Posterior cingulate gyrus (tissue), 11 donors: ENCODE data around the gene MCCC1.
A peak's percentile ranks its signal among the peaks of the same experiment; 100 is the strongest.
"Not testable (repeated sequence)": the region's sequence is repeated elsewhere in the genome, so short reads cannot be mapped to it uniquely, and the experiment has no call there.

Experiments used
- DNase-seq, 10 donors: peaks; one replicate each; pipeline versions ENCODE4 v3.0.0 to v3.0.0-alpha.2; 2020 to 2021; ENCODE audit warnings: mixed read lengths in 3 of 10
- intact Hi-C: fragments of 100-400 bp; cut with DNase I; formaldehyde crosslinking; loops from one replicate; pipeline ENCODE4 v1.15.1; 2023

MCCC1 gene

DNA sequence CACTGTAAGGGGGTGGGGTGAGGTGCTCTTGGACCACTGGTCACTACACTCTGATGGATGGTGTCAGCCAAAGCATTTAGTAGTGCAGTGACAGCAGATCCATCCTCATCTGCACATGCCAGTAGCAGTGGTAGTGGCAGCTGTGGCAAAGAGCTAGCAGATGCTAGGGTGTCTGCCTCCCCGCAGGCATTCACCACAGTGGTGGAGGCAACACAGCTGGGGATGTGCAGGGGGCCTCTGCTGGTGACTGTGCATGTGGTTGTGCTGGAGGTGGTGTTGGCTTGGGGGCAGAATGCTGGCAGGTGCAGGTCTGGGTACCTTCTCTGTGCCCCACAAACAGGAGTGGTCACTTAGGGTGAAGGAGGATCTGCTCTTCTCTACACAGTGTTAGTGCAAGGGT, 99.5 kb downstream of the MCCC1 start:
- DNase-seq = no peak
- intact Hi-C loops = no loop called here

DNA sequence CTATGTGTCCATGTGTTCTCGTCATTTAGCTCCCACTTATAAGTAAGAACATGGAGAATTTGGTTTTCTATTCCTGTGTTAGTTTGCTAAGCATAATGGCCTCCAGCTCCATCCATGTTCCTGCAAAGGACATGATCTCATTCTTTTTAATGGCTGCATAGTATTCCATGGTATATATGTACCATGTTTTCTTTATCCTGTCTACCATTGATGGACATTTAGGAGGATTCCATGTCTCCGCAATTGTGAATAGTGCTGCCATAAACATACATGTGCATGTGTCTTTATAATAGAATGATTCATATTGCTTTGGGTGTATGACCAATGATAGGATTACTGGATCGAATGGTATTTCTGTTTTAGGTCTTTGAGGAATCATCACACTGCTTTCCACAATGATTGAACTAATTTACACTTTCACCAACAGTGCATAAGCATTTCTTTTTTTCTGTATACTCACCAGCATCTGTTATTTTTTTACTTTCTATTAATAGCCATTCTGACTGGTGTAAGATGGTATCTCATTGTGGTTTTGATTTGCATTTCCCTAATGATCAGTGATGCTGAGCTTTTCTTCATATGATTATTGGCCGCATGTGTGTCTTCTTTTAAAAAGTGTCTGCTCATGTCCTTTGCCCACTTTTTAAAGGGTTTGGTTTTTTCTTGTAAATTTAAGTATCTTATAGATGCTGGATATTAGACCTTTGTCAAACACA, 105.7 kb downstream of the MCCC1 start:
- intact Hi-C loops, DNase-seq: not testable (repeated sequence)

DNA sequence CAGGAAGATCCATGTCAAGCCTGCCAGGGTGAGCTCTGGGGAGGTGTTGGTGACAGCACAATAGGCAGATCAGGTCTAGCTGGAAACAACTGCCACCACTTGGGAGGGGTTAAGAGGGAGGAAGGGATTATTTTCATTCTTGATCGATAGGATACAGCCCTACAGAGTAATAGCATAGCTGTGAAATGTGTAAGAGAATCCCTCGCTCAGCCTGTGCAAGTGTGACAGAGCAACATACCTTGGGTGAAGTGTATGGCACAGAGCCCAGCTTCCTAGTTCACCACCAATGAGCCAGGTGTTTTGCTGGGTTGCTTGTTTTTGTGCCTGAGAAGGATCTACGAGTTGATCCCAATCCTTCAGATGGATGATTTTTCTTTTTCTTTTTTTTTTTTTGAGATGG, 109.7 kb downstream of the MCCC1 start:
- no peak for DNase-seq
- intact Hi-C loops = no loop called here

- no peak for DNase-seq
- intact Hi-C loops = no loop called here
Measured at GRCh38 chr3:182986021-182986420, 113.3 kb downstream of the MCCC1 start.

- DNase-seq = no peak
- intact Hi-C loops = loop anchor here (5.0 kb wide), 1 partner anchor 113 kb away; the partner anchor contains the start of gene MCCC1
Measured at GRCh38 chr3:182983876-182984275, 115.4 kb downstream of the MCCC1 start.

DNA sequence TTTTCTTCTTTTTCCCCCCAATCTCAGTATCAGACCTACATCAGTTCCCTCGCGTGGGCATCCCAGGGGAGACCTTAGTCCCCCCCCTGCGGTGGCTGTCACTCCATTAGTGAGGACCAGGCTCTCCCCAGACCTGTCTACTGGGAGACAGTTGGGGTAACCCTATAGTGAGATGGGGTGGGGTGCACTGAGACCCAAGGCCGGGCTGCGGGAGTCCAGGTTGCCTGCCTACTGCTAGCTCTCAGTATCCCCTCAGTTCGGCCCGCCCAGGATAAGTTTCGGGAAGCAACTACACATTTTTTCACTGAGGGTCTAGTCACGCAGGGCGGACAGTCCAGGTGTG, 118.3 kb downstream of the MCCC1 start:
- DNase-seq = peak in 1 of 10 donors; percentile 86
- intact Hi-C loops = loop anchor here (2.0 to 5.0 kb wide), 2 partner anchors 116 to 188 kb away; partner anchors contain the start of genes ATP11B and MCCC1

GRCh38 chr3:182980204-182981037, 118.9 kb downstream of the MCCC1 start, which contains the start of gene DCUN1D1:
Gene DCUN1D1, minus strand, starts transcription at chr3:182980538. Its CDS starts 49 bp downstream, at chr3:182980489.
- intact Hi-C loops = loop anchor here (2.0 to 5.0 kb wide), 2 partner anchors 117 to 188 kb away; partner anchors contain the start of genes ATP11B and MCCC1

GRCh38 chr3:182979674-182980191, 119.6 kb downstream of the MCCC1 start:
- intact Hi-C loops = loop anchor here (2.0 to 5.0 kb wide), 2 partner anchors 118 to 187 kb away; partner anchors contain the start of genes ATP11B and MCCC1
- DNase-seq = peak in 6 of 10 donors; percentile 17 to 76 (median 28)

More at GRCh38 chr3:182980204-182981037, 118.9 kb downstream of the MCCC1 start, which contains the start of gene DCUN1D1:
- peak; percentile 81 to 98 (median 90) for DNase-seq

- intact Hi-C loops = no loop called here
Measured at GRCh38 chr3:182979103-182979673, 120.1 kb downstream of the MCCC1 start.

DNA sequence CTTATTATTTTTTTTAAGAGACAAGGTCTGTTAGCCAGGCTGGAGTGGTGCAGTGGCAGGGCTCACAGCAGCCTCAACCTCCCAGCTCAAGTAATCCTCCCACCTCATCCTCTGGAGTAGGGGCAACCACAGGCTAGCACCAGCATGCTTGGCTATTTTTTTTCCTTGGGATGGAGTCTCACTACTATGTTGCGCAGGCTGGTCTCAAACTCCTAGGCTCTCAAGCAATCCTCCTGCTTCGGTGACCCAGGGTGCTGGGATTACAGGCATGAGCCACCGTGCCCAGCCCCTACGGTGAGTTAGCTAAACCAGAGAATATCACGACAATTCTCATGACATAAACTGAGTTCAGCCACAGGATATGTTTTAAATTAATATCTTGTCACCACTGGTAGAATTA, 120.9 kb downstream of the MCCC1 start:
- DNase-seq = no peak
- intact Hi-C loops = no loop called here

More at GRCh38 chr3:182979103-182979673, 120.1 kb downstream of the MCCC1 start:
- DNase-seq = no peak

DNA sequence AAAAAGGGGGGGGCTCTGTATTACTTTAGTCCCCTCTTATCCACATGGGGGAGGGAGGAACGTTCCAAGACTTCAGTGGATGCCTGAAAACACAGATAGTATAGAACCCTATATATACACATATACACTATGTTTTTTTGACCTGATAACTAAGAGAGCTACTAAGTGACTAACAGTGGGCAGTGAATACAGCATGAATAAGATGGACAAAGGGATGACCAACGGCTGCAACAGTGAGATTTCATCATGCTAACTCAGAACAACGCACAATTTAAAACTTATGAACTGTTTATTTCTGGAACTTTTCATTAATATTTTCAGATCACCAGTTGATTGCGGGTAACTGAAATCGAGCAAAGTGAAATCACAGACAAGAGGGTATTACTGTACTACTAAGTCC, 126.2 kb downstream of the MCCC1 start:
- intact Hi-C loops = no loop called here
- no peak for DNase-seq

DNA sequence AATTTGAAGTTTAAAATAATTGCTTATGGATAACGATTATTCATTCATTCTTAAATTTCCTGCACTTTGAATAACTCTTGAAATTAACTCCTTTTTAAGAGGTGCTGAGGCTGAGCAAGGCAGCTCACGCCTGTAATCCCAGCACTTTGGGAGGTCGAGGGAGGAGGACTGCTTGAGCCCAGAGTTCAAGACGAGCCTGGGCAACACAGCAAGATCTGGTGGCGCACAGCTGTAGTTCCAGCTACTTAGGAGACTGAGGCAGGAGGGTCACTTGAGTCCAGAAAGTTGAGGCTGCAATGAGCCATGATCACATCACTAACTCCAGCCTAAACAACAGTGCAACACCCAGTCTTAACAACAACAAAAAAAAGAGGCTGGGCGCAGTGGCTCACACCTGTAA, 126.9 kb downstream of the MCCC1 start:
- intact Hi-C loops = no loop called here
- DNase-seq = no peak

GRCh38 chr3:182971637-182972036, 127.7 kb downstream of the MCCC1 start:
- intact Hi-C loops = no loop called here
- DNase-seq = no peak

DNA sequence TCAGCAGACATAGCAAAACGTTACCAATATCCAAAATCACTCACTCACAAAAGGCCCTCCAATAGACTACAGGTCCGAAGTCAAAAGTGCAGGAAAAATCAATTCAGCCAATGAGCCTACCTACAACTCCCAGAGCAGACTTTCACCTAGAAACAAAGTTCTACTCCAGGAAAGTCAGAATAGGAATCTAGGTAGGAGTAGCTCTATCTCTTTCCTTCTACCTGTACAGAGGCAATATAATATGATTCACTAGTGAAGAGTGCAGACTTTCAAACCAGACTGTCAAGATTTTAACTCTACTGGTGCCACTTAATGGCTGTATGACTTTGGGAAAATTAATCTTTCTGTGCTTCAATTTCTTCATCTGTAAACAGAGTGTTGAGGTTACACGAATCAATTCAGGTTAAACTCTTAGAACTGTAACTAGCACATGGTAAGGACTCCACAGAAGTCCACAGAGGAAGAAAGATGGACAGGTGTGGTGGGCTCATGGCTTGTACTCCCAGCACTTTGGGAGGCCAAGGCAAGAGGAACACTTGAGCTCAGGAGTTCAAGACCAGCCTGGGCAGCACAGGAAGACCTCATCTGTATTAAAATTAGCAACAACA, 128.4 kb downstream of the MCCC1 start:
- DNase-seq = no peak
- intact Hi-C loops = no loop called here

DNA sequence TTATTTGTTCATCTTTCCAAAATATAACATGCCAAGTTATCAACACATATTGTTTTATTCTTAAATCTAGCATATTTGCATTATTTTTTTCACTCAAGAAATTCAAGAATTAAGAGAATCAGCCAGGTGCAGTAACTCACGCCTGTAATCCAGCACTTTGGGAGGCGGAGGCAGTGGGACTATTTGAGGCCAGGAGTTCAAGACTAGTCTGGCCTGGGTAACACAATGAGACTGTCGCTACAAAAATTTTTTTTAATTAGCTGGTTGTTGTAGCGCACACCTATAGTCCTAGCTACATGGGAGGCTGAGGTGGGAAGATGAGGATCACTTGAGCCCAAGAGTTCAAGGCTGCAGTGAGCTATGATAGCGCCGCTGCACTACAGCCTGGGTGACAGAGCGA, 129.4 kb downstream of the MCCC1 start:
- no peak for DNase-seq
- intact Hi-C loops = no loop called here

DNA sequence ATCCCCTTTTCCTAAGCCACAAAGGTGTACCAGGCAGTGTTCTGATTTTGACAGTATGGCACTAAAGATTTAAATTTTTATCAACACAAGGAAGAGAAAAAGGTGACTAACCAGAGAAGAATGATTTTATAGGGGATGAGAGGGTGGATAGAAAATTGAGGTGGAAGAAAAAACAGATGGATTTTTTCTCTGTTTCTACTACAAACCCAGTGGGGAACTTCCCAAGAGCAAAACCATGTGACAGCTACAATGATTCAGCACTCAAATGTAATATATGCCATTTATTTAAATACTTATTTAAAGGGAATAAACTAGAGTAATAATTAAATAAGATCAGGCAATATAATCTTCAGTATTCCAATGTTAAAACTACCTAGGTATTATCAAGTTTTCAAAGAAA, 130.0 kb downstream of the MCCC1 start:
- no peak for DNase-seq
- intact Hi-C loops = no loop called here

DNA sequence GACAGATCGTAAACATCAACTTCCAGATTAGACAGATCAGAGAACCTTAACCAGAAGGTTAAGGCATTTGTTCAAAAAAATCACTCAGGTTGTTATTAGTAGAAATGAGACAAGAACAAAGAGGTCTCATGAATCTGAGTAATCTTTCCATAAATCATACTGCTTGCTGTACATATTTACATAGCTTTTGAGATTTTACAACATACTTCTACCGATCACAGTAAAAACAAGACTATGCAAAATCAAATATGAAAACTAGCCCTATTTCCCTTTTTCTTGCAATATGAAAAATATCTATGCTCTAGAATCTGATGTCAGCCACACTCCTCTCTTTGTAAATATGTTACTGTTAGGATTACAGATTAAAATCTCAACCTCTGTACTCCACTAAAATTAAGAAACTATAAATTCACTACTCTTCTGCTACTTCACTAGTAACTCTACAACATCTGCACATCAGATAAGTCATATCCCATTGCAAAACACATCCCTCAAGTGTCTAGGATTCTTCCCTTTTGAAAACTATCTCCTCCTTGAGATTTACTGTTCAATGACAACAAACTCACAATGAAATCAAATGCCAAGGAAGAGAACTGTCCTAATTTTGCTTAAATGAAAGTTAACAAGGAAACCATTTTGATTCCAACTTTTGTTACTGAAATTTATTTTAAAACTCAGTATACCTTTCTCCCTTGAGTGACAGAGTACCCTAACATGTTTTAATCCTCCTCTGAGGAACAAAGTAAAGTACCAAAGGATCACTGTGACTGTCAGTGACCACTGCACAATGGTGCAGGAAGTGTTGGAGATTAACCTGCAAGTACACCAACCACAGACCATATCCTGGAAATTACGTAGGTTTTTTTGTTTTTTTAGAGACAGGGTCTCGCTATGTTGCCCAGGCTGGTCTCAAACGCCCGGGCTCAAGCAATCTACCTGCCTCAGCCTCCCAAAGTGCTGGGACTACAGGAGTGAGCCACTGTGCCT, 131.8 kb downstream of the MCCC1 start:
- intact Hi-C loops = no loop called here

GRCh38 chr3:182965861-182966366, 133.4 kb downstream of the MCCC1 start:
- DNase-seq = no peak
- intact Hi-C loops = no loop called here

More for the DNA sequence above, 131.8 kb downstream of the MCCC1 start:
- DNase-seq = no peak
